HG03469 (cell line): ENCODE measurements around the gene BRD1.
"Not testable (repeated sequence)": the region's sequence is repeated elsewhere in the genome, so short reads cannot be mapped to it uniquely, and the experiment has no call there.

Experiments
- ATAC-seq: cut with Tn5 transposase; IDR thresholded peaks from one replicate; pipeline ENCODE4 v1.9.1; 2021; ENCODE audit warnings: mild to moderate bottlenecking, moderate library complexity, moderate number of reproducible peaks; ENCODE audit not compliant: unreplicated experiment

Gene BRD1

GRCh38 chr22:49771266-49772065, 56.2 kb downstream of the BRD1 start:
- no peak for ATAC-seq

GRCh38 chr22:49770547-49771265, 57.0 kb downstream of the BRD1 start:
- ATAC-seq = no peak

DNA sequence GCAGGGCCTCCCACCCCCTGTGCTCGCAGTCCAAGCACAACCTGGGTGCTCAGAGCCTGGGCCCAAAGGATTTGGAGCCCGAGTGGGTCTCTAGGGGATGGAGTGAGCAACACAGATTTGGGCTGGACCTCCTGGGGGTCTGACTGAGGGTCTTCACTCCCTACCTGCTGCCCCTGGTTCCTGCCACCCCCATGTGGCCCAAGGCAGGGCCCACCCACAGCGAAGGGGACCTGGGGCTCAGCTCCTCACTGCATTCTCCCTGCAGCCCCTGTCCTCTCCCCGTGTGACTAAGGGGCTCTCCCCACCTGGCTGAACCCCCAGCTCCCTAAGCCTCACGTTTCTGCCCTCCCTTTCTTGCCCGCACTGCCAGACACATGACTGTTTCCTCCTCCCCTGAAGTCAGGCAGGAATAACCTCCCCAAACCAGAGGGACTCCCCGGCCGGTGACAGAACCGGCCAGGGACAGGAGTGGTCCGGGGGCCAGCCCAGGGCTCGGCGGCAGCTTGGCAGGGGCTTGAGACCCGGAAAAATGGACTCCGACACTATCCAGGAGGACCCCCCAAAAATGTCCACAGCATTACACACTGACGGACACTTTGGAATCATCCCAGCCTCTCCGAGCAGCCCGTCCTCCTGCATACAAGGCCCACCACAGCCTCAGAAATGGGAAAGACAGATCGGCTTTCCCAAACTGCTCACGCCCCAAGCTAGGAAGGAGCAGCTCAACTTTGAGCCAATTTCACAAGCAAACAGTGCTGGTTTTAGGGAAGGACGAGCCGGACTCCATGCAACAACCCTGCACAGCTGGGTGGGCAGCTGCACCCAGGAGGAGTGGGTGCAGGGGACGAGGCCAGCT, 57.8 kb downstream of the BRD1 start:
- no peak for ATAC-seq

DNA sequence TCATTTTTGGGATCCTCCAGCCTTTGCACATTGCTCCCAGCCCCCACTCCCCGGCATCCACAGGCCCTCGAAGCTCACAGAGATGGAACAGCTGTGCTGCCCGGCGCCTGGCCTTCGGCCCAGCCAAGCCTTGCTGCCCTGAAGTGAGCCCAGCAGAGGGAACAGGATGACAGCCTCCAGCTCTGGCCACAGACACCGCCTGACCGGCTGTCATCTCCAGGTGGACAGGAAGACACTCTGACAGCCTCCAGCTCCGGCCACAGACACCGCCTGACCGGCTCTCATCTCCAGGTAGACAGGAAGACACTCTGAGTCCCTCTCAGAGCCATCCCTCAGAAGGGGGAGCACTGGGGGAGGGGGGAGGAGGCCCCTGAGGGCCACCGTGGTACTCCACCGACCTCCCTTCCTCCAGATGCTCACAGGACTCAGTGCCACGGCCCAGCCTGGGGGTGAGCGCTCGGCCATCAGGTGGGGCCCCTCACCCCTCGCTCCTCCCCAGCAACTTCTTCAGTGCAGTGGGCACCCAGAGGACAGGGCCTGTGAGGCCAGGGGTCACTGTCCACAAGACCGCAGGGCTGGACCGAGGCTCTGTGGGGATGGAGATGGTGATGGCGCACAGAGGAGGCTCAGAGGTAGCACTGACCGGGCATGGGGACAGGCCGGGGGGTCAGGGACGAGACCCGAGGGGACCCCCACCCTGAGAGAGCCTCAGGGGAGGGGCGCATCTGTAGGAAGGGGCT, 58.6 kb downstream of the BRD1 start:
- ATAC-seq = no peak

DNA sequence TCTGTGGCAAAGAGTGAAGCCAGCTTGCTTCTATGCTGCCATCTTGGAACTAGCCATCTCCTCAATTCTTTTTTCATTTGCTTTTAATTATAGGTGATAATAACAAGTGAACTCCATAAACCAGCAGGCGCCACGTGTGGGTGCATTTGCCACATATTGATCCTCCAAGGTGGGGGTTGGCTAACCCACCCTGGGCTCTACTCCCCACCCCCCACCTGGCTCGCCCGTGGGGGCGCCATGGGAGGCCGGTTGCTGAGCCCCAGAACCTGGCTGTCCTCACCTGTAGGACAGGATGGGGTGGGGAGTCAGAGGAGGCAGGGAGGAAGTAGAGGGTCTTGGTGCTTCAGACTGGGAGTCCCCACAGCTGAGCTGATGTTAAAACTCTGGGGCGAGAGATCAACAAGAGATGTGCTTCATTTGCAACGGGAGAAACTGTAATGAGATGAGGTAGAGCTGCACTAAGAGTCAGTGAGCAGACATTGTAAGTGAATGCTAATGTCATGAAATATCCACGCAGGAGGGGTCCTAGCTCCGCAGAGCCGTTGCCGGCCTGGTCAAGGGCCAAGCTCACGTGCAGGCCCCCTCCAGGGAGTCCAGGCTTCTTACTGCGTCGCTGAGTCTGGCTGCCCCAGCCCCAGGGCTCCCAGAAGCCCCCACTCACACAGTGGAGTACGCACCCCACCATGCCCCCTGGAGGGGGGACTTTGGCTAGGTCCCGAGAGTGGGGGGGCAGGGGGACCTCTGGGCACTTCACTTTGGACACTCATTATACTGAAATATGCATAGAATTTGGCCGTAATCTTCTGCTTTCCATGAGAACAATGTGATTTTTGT, 59.4 kb downstream of the BRD1 start:
- ATAC-seq = no peak

- ATAC-seq = no peak
Measured at GRCh38 chr22:49767355-49768062, 60.2 kb downstream of the BRD1 start.

- no peak for ATAC-seq
Measured at GRCh38 chr22:49765951-49766350, 61.7 kb downstream of the BRD1 start.

DNA sequence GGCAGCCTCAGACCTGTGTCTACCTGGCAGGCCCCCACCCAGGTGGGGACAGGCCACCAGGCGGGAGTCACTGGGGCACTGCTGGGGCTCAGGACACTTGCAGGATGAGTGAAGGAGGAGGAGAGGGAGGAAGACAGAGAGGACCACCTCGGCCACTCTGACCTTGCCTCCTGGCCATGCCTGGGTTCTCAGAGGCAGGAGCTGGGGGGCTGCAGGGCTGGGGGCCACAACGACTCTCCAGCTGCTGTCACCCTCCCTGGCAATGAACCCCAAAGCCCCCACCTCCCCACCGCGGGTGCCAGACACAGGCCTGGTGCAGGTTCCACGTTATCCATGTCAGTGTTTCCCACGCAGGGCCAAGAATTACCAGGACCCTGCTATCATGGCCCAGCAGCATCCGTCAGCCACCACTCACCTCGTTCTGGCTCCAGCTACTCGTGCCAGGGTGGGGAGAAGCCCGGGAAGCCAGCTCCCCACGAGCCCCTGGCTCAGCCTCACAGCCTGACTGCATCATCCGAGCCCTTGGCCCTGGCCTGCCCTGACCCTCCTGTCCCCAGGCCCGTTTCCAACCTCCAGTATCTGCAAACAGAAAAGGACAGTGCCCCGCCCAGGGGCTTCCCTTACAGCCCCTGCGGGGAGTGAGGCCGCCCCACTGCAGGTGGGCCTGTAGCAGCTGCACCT, 62.4 kb downstream of the BRD1 start:
- no peak for ATAC-seq

GRCh38 chr22:49764127-49764581, 63.5 kb downstream of the BRD1 start:
- no peak for ATAC-seq

DNA sequence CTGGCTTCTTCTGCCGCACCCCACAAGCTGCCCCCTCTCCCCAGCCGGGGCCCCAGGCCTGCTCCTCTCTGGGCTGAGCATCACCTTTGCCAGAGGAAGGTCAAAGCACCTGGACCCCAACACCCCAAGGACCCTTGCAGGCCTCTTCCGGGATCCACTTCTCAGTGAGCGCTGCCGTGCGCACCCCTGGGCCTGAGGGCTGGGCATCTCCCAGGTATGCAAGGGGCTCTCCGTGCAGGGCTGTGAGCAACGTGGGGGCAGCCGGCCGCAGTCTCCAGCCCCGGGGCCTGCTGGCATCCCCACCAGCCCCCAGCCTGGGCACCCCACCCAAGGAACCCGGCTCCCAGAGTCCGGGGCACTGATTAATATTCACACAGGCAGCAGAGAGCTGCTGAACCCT, 64.0 kb downstream of the BRD1 start:
- ATAC-seq = no peak

GRCh38 chr22:49763138-49763537, 64.5 kb downstream of the BRD1 start:
- no peak for ATAC-seq

DNA sequence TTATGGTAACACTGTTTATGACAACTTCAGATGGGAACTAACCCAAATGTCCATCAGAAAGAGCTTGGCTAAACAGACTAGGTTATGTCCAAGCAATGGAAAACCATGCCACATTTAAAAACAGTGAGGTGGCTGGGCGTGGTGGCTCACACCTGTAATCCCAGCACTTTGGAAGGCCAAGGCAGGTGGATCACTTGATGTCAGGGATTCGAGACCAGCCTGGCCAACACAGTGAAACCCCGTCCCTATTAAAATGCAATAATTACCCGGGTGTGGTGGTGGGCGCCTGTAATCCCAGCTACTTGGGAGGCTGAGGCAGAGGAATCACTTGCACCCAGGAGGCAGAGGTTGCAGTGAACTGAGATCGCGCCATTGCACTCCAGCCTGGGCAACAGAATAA, 65.1 kb downstream of the BRD1 start:
- not testable (repeated sequence) for ATAC-seq

GRCh38 chr22:49761836-49762235, 65.8 kb downstream of the BRD1 start:
- ATAC-seq = no peak

GRCh38 chr22:49760630-49761571, 66.8 kb downstream of the BRD1 start:
- ATAC-seq = no peak

- ATAC-seq = no peak
Measured at GRCh38 chr22:49760280-49760629, 67.4 kb downstream of the BRD1 start.

DNA sequence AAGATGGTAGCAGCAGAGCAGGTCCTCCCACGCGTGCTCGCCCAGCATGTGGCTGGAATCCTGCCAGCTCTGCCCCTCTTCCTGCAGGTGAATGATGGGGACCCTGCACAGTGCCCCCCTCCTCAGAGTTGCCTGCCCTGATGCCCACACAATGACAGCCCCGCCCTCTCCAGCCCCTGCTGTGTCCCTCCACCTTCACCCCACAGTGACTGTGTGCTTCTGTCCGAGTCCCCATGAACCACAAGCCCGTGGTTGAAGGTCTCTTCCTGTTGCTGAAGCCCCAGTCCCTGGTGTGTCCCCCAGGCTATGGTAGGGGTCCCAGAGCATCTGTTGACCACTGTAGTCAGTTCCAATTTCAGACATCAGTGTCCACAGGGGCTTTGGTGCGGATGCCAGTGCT, 71.0 kb downstream of the BRD1 start:
- ATAC-seq = no peak

DNA sequence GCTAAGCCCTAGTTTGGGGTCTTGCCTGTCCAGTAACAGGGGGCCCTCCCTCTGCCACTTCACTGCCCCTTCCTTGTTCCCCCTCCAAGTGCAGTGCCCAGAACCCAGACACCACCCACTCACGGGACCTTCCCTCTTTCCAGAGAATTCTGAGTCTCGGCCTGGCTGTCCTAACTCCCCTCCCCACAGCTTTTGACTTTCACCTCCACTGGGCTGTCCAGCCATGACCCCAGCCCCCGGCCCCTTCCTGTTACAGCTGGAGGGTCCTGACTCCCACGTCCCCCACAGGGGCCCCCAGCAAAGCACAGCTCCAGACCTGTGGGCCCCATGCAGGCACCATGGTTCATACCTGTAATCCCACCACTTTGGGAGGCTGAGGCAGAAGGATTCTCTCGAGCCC, 71.5 kb downstream of the BRD1 start:
- no peak for ATAC-seq

GRCh38 chr22:49755631-49756001, 72.1 kb downstream of the BRD1 start:
- ATAC-seq = no peak
